Measurements from ENCODE around the gene THY1. TPM values are rescaled to one million over a fixed set of nuclear protein-coding genes. Genes with fewer than 3 reads are reported as not detected.
A peak's percentile ranks its signal among the peaks of the same experiment; 100 is the strongest.

THY1 gene
- total RNA-seq, 1 donor from 2014 or later = 49.6 TPM

DNA sequence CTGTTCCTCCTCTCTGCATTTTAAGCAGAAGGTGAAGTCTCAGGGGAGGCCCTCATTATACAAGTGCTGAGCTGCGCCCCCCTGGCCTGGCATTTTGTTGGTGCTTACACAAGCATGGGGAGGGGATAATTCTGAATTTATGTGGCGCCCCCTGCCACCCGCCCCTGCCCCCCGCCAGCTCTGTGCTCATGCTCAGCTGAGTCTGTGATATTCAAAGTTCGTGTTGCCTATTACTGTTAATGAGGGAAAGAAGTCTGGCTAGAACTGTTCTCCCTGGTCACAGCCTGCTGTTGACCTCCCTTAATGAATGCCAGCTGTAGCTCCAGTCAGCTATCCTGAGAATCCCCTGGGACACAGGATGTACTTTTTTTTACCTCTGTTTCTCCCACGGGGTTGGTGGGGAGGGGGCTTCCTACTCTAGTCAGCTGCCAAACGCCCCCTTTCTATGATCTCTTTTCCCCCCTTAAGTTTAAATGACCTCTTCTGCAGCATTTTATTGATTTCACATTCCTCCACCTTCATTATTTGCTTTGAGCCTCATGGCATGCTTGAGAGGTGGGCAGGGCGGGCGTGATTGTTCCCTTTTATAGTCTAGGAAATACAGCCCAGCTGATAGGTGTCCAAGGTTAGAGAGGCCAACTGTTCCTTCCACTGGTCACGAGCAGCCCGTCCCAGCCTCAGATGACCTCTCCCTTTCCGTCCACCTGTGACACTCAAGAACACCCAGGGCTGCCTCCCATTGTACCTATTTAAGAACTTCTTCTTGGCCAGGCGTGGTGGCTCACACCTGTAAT lies 53.6 kb downstream of the THY1 start:
- peak; percentile 38 for DNase-seq

GRCh38 chr11:119368121-119369034 lies 54.6 kb downstream of the THY1 start:
- peak; percentile 96 for DNase-seq

DNA sequence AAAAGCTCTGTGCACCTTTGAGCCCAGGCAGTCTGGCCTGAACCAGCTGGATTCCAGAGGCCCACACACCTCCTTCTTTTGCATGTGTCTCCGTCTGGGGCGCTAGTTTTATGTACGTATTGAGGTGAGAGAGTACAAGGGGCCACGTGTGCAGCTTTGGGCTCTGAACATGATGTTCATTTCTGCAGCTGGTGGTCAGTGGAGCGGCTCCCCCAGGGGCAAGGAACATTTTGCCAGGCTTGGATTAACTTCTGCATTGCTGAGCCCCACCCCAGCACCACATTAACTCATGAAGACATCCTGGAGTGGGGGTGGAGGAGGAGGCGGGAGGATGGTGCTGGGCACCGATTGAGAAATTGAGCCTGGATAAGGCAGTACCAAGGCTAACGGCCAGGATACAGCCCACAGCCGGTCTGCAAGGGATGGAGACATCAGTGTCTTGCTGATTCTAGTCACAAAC lies 55.3 kb downstream of the THY1 start:
- peak; percentile 57 for DNase-seq

Small RNAs within 50 kb of the gene (small RNA-seq; reads per million reads assigned to genes)
- gene AP003396.4 (ENCODE audit: low replicate concordance) = not detected

Other genes starting within 250 kb of the THY1 start
- gene NHERF4, start 237.7 kb downstream of the THY1 start, total RNA-seq = not detected
- 10.9 TPM for gene CBL, start 216.8 kb downstream of the THY1 start, total RNA-seq
- gene MCAM, start 106.0 kb downstream of the THY1 start, total RNA-seq = 491 TPM
- gene RNF26, start 88.6 kb downstream of the THY1 start, total RNA-seq = 6.6 TPM
- 24.8 TPM for gene C1QTNF5, start 82.3 kb downstream of the THY1 start, total RNA-seq
- gene MFRP, start 76.5 kb downstream of the THY1 start, total RNA-seq = not detected
- gene USP2, start 41.5 kb downstream of the THY1 start, total RNA-seq = 39.2 TPM